GM23338 (cell line): ENCODE data around the gene CCDC90B.

ENCODE experiments used
- CREB1 ChIP-seq: fragments of 250-450 bp; sonication (Bioruptor Pico); IDR thresholded peaks from 2 replicates; pipeline ENCODE4 v1.5.0; 2020; ENCODE audit warnings: low read depth, mild to moderate bottlenecking, moderate library complexity
- EZH2 ChIP-seq: fragments of 200-600 bp; sonication (generic); IDR thresholded peaks from one replicate; pipeline ENCODE4 v1.8.0; 2017; ENCODE audit warnings: antibody characterized with exemption, mild to moderate bottlenecking, low read depth; ENCODE audit not compliant: unreplicated experiment
- EZH2phosphoT487 ChIP-seq: fragments of 200-600 bp; sonication (generic); IDR thresholded peaks from one replicate; pipeline ENCODE4 v1.8.1; 2018; ENCODE audit warnings: antibody characterized with exemption; ENCODE audit not compliant: unreplicated experiment
- JUNB ChIP-seq: IDR thresholded peaks from one replicate; pipeline ENCODE4 v1.6.1; 2016; ENCODE audit warnings: antibody characterized with exemption; ENCODE audit not compliant: unreplicated experiment
- NANOG ChIP-seq: IDR thresholded peaks from 2 replicates; pipeline ENCODE4 v1.6.1; 2016; ENCODE audit warnings: antibody characterized with exemption, borderline replicate concordance
- POLR2AphosphoS5 ChIP-seq: IDR thresholded peaks from 2 replicates; pipeline ENCODE4 v1.6.1; 2016; ENCODE audit warnings: antibody characterized with exemption, low read depth
- REST ChIP-seq: IDR thresholded peaks from one replicate; pipeline ENCODE4 v1.6.1; 2018; ENCODE audit warnings: antibody characterized with exemption; ENCODE audit not compliant: unreplicated experiment
- STAT1 ChIP-seq: IDR thresholded peaks from one replicate; pipeline ENCODE4 v1.6.1; 2016; ENCODE audit warnings: antibody characterized with exemption; ENCODE audit not compliant: unreplicated experiment
- ZNF114 ChIP-seq: fragments of 250-450 bp; sonication (Bioruptor Pico); IDR thresholded peaks from 2 replicates; pipeline ENCODE4 v1.5.0; 2020; ENCODE audit warnings: mild to moderate bottlenecking, moderate library complexity
- ZNF331 ChIP-seq: fragments of 250-450 bp; sonication (Bioruptor Pico); IDR thresholded peaks from 2 replicates; pipeline ENCODE4 v1.5.0; 2020; ENCODE audit warnings: low read depth, mild to moderate bottlenecking, moderate library complexity
- TF ChIP-seq, protein P1 (sequence below), 2 experiments: fragments of 200-600 bp in 1 of 2; sonication (generic) in 1 of 2; conservative IDR thresholded peaks; 2 replicates each; pipeline versions ENCODE4 v1.5.1 to v1.6.1; 2016 to 2017; ENCODE audit warnings: antibody characterized with exemption in 2 of 2, low read depth in 2 of 2, mild to moderate bottlenecking in 2 of 2, moderate library complexity in 1 of 2
- TF ChIP-seq, protein P2 (sequence below): fragments of 250-450 bp; sonication (Bioruptor Pico); IDR thresholded peaks from 2 replicates; pipeline ENCODE4 v1.5.0; 2020; ENCODE audit warnings: mild to moderate bottlenecking, moderate library complexity
- TF ChIP-seq, protein P3 (sequence below): IDR thresholded peaks from 2 replicates; pipeline ENCODE4 v1.6.1; 2016; ENCODE audit warnings: antibody characterized with exemption

GRCh38 chr11:83311701-83312100 lies 25.5 kb upstream of the CCDC90B start:
- TF ChIP-seq REST = no peak
- TF ChIP-seq POLR2AphosphoS5 = no peak
- TF ChIP-seq EZH2phosphoT487 = no peak
- TF ChIP-seq, protein P1, sequence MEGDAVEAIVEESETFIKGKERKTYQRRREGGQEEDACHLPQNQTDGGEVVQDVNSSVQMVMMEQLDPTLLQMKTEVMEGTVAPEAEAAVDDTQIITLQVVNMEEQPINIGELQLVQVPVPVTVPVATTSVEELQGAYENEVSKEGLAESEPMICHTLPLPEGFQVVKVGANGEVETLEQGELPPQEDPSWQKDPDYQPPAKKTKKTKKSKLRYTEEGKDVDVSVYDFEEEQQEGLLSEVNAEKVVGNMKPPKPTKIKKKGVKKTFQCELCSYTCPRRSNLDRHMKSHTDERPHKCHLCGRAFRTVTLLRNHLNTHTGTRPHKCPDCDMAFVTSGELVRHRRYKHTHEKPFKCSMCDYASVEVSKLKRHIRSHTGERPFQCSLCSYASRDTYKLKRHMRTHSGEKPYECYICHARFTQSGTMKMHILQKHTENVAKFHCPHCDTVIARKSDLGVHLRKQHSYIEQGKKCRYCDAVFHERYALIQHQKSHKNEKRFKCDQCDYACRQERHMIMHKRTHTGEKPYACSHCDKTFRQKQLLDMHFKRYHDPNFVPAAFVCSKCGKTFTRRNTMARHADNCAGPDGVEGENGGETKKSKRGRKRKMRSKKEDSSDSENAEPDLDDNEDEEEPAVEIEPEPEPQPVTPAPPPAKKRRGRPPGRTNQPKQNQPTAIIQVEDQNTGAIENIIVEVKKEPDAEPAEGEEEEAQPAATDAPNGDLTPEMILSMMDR (conservative IDR thresholded peaks at IDR 0.05; ENCODE audit: low read depth in 2 of 2) = no peak
- no peak for TF ChIP-seq EZH2
- no peak for TF ChIP-seq JUNB
- no peak for TF ChIP-seq CREB1 (CRISPR knock-in tag)
- TF ChIP-seq NANOG = no peak
- TF ChIP-seq ZNF331 (CRISPR knock-in tag) = no peak
- TF ChIP-seq, protein P2, sequence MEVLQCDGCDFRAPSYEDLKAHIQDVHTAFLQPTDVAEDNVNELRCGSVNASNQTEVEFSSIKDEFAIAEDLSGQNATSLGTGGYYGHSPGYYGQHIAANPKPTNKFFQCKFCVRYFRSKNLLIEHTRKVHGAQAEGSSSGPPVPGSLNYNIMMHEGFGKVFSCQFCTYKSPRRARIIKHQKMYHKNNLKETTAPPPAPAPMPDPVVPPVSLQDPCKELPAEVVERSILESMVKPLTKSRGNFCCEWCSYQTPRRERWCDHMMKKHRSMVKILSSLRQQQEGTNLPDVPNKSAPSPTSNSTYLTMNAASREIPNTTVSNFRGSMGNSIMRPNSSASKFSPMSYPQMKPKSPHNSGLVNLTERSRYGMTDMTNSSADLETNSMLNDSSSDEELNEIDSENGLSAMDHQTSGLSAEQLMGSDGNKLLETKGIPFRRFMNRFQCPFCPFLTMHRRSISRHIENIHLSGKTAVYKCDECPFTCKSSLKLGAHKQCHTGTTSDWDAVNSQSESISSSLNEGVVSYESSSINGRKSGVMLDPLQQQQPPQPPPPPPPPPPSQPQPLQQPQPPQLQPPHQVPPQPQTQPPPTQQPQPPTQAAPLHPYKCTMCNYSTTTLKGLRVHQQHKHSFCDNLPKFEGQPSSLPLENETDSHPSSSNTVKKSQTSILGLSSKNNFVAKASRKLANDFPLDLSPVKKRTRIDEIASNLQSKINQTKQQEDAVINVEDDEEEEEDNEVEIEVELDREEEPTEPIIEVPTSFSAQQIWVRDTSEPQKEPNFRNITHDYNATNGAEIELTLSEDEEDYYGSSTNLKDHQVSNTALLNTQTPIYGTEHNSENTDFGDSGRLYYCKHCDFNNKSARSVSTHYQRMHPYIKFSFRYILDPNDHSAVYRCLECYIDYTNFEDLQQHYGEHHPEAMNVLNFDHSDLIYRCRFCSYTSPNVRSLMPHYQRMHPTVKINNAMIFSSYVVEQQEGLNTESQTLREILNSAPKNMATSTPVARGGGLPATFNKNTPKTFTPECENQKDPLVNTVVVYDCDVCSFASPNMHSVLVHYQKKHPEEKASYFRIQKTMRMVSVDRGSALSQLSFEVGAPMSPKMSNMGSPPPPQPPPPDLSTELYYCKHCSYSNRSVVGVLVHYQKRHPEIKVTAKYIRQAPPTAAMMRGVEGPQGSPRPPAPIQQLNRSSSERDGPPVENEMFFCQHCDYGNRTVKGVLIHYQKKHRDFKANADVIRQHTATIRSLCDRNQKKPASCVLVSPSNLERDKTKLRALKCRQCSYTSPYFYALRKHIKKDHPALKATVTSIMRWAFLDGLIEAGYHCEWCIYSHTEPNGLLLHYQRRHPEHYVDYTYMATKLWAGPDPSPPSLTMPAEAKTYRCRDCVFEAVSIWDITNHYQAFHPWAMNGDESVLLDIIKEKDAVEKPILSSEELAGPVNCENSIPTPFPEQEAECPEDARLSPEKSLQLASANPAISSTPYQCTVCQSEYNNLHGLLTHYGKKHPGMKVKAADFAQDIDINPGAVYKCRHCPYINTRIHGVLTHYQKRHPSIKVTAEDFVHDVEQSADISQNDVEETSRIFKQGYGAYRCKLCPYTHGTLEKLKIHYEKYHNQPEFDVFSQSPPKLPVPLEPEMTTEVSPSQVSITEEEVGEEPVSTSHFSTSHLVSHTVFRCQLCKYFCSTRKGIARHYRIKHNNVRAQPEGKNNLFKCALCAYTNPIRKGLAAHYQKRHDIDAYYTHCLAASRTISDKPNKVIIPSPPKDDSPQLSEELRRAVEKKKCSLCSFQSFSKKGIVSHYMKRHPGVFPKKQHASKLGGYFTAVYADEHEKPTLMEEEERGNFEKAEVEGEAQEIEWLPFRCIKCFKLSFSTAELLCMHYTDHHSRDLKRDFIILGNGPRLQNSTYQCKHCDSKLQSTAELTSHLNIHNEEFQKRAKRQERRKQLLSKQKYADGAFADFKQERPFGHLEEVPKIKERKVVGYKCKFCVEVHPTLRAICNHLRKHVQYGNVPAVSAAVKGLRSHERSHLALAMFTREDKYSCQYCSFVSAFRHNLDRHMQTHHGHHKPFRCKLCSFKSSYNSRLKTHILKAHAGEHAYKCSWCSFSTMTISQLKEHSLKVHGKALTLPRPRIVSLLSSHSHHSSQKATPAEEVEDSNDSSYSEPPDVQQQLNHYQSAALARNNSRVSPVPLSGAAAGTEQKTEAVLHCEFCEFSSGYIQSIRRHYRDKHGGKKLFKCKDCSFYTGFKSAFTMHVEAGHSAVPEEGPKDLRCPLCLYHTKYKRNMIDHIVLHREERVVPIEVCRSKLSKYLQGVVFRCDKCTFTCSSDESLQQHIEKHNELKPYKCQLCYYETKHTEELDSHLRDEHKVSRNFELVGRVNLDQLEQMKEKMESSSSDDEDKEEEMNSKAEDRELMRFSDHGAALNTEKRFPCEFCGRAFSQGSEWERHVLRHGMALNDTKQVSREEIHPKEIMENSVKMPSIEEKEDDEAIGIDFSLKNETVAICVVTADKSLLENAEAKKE (CRISPR knock-in tag) = no peak
- no peak for TF ChIP-seq ZNF114 (CRISPR knock-in tag)
- TF ChIP-seq STAT1 = no peak
- TF ChIP-seq, protein P3, sequence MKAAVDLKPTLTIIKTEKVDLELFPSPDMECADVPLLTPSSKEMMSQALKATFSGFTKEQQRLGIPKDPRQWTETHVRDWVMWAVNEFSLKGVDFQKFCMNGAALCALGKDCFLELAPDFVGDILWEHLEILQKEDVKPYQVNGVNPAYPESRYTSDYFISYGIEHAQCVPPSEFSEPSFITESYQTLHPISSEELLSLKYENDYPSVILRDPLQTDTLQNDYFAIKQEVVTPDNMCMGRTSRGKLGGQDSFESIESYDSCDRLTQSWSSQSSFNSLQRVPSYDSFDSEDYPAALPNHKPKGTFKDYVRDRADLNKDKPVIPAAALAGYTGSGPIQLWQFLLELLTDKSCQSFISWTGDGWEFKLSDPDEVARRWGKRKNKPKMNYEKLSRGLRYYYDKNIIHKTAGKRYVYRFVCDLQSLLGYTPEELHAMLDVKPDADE = no peak
